Neural cell (in vitro differentiated cells): ENCODE results near the gene ANO4.

ENCODE experiments used
- POLR2AphosphoS5 ChIP-seq: IDR thresholded peaks from 2 replicates; pipeline ENCODE4 v1.6.1; 2012
- TF ChIP-seq, protein P1 (sequence below): fragments of 450-650 bp; IDR thresholded peaks from 2 replicates; pipeline ENCODE4 v1.5.1; 2014; ENCODE audit warnings: antibody characterized with exemption, mild to moderate bottlenecking, moderate library complexity; ENCODE audit not compliant: poor library complexity, severe bottlenecking

DNA sequence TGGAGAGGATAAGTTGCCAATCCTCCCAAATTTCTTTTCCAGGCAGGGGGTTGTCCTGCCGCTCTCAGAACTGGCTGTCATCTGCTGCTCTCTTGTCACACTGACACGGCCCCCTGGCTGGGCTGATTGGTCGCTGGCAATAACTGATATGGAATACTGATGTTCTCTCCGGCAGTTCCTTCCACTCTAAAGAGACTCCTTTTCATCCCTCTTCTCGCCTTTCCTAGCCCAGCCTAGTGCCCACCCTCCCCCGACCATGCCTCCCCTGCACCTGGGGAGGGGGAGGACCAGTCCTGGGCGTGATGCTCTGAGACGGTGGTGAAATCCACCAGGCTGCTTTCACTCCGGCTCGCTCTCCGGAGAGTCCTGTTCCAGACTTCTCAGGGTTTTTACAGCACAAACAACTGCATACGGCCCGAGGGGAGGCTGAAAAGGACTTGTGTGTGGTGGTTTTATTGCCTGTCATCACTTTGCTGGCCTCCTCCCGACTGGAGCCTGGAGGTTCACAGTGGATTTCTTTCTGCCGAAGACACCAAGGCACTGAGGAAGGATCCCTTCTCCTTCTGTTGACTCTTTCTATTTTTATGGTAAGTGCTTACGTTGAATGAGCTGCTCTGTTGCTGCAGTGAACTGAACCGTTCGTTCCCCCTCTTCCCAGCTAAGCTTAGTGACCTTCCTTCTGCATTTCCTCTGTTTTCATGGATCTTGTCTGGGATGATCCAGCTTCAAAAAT is at the start of gene ANO4:
- TF ChIP-seq, protein P1, sequence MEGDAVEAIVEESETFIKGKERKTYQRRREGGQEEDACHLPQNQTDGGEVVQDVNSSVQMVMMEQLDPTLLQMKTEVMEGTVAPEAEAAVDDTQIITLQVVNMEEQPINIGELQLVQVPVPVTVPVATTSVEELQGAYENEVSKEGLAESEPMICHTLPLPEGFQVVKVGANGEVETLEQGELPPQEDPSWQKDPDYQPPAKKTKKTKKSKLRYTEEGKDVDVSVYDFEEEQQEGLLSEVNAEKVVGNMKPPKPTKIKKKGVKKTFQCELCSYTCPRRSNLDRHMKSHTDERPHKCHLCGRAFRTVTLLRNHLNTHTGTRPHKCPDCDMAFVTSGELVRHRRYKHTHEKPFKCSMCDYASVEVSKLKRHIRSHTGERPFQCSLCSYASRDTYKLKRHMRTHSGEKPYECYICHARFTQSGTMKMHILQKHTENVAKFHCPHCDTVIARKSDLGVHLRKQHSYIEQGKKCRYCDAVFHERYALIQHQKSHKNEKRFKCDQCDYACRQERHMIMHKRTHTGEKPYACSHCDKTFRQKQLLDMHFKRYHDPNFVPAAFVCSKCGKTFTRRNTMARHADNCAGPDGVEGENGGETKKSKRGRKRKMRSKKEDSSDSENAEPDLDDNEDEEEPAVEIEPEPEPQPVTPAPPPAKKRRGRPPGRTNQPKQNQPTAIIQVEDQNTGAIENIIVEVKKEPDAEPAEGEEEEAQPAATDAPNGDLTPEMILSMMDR: no peak
- no peak for TF ChIP-seq POLR2AphosphoS5
